Right cardiac atrium (tissue), 5 donors: ENCODE measurements around the gene CD82. TPM values are rescaled to one million over a fixed set of nuclear protein-coding genes. Genes with fewer than 3 reads are reported as not detected.

Experiments
- ATAC-seq, 2 donors: fragments of 200-7000 bp; cut with Tn5 transposase; one replicate each; pipeline versions ENCODE4 v1.8.0 to v1.9.1; 2020; ENCODE audit warnings: moderate library complexity in 2 of 2, mild to moderate bottlenecking in 1 of 2
- DNase-seq, 3 donors: peaks; one replicate each; pipeline ENCODE4 v3.0.0-alpha.2; 2020
- H3K27ac ChIP-seq: one replicate; pipeline ENCODE4 v1.5.1; 2013; ENCODE audit warnings: mild to moderate bottlenecking, low read length, control low read depth, moderate library complexity
- H3K27me3 ChIP-seq: one replicate; pipeline ENCODE4 v1.6.1; 2013; ENCODE audit not compliant: control insufficient read depth, insufficient read depth
- H3K4me1 ChIP-seq: one replicate; pipeline ENCODE4 v1.6.1; 2013; ENCODE audit warnings: low read length; ENCODE audit not compliant: control insufficient read depth, insufficient read depth
- H3K4me3 ChIP-seq: one replicate; pipeline ENCODE4 v1.5.1; 2013; ENCODE audit warnings: low read length, control low read depth
- H3K9me3 ChIP-seq: one replicate; pipeline ENCODE4 v1.6.1; 2013; ENCODE audit warnings: low read length; ENCODE audit not compliant: control insufficient read depth
- WGBS: extraction: QIAGEN DNeasy Blood & Tissue Kit; methylation state at CpG from one replicate; pipeline ENCODE4 v1.1.7; 2013; 5-methylcytosine and 5-hydroxymethylcytosine counted together
- intact Hi-C, 4 donors: fragments of 100-400 bp; cut with DNase I; formaldehyde crosslinking; loops; one replicate each; pipeline versions ENCODE4 v1.11.0 to v1.14.0; 2022 to 2023
- polyA plus RNA-seq: library from polyadenylated mRNA; stranded (reverse); fragments of 200-250 nt; gene quantifications from one replicate; pipeline ENCODE4 v1.2.3, GENCODE V29; 2013
- total RNA-seq, 4 donors: library from RNA; stranded (reverse); fragmentation: NEBNext Ultra II Directional; extraction: Animal tissue kit (Norgen Biotek cat#: 25700); gene quantifications; one replicate each; pipeline ENCODE4 v1.2.1, GENCODE V29; 2021
- donor health status: healthy with polysubstance abuse.
- donor health status: DM: no; HTN: yes; CAD: no.
- donor health status: DM: no; HTN: no; CAD: no.
- donor health status: DM: no; HTN: yes; CAD: no; lungs with severe emphysema.
- donor health status: DM: yes; HTN: yes; CAD: no.

The CD82 gene
- total and polyA plus RNA-seq, 5 donors, result 16.7 to 33.6 (median 24.7) TPM

- intact Hi-C loops, result no loop called here
- H3K4me1 ChIP-seq, result no peaks in the 10 kb centered on the region
- H3K4me3 ChIP-seq, result no peak overlapping the region
- DNase-seq (peak; percentile 62 to 79 (median 74)), ATAC-seq (peak; percentile 67 to 81)
- no peak overlapping the region for H3K27ac ChIP-seq
- H3K27me3 ChIP-seq, result no peaks in the 10 kb centered on the region
- 87% methylated on average over 20 of the region's 20 CpGs for WGBS
- no peaks in the 10 kb centered on the region for H3K9me3 ChIP-seq
Measured at GRCh38 chr11:44525473-44526252, 39.8 kb upstream of the CD82 start.

DNA sequence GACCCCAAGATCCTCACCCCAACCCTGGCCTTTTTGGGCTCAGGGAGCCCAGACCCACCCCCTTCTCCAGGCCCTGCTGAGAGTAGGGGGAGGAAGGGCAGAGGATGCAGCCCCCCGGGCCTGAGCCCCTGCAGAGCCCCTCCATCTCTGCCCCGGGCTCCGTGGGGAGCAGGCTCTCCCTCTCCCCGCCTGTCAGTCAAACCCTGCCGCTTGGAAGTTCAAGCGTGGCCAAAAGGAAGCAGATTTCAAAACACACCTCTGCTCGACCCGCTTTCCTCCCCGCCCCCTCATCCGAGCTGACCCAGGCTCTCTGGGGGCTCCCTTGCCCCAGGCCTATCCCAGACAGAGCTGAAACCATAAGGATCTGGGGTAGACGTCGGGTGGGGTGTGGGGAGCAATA is 39.0 kb upstream of the CD82 start:
- peak in 1 of 2 donors; percentile 27 for ATAC-seq

DNA sequence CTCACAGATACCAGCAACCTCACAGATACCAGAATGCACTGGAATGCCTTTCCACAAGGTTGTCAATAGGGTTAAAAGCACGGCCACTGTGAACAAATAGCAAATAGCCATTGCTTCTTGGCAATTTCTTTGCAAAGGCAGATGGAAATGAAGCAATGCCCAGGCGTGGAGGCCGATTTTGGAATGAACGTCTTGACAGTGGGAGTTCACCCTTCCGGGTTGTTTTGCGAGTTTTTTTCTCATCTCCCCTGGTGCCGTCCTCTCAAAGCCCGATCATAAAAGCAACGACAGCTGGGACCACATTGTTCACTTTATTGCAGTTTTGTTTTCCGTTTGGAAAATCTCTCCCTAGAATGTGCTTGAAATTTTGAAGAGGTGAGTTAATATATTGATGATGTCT is 38.0 kb upstream of the CD82 start:
- Histone ChIP-seq H3K27me3 (no peaks in the 10 kb centered on the region), H3K27ac (no peak overlapping the region), H3K4me1 (no peaks in the 10 kb centered on the region), H3K9me3 (no peaks in the 10 kb centered on the region), H3K4me3 (no peak overlapping the region)
- ATAC-seq (no peak), DNase-seq (peak in 1 of 3 donors; percentile 67)
- 66% methylated on average over 10 of the region's 10 CpGs for WGBS
- intact Hi-C loops, result no loop called here

More for the DNA sequence above, 39.0 kb upstream of the CD82 start:
- no peak overlapping the region for H3K4me3 ChIP-seq
- H3K9me3 ChIP-seq, result no peaks in the 10 kb centered on the region
- no peak for DNase-seq
- WGBS, result 66% methylated on average over 12 of the region's 12 CpGs
- intact Hi-C loops, result no loop called here
- H3K4me1 ChIP-seq, result no peaks in the 10 kb centered on the region
- H3K27me3 ChIP-seq, result no peaks in the 10 kb centered on the region
- H3K27ac ChIP-seq, result no peak overlapping the region

DNA sequence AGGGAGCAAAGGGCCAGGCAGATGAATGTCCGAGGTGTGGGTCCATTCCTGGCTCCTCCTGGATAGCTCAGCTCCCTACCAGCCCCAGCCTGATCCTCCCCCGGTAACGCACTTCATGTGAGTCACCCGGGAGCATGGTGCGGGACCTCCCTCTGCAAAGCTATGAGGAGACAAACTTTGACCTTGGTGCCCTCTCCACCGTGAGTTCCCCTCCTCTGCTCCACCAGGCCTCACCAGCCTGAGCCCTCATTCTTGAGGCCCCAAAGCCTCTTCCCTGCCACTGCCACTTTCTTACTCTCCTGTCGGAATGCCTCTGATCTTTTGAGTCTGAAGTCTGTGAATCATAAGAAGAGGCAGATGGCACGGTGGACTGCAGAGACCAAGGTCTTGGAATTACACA is 37.4 kb upstream of the CD82 start:
- Histone ChIP-seq H3K4me1 (no peaks in the 10 kb centered on the region), H3K4me3 (no peak overlapping the region), H3K27ac (no peak overlapping the region), H3K9me3 (no peaks in the 10 kb centered on the region), H3K27me3 (no peaks in the 10 kb centered on the region)
- DNase-seq, result no peak
- intact Hi-C loops, result no loop called here
- WGBS, result 80% methylated on average over 8 of the region's 8 CpGs
- no peak for ATAC-seq

- intact Hi-C loops, result no loop called here
- H3K4me3 ChIP-seq, result no peak overlapping the region
- no peak for ATAC-seq
- no peaks in the 10 kb centered on the region for H3K9me3 ChIP-seq
- no peaks in the 10 kb centered on the region for H3K27me3 ChIP-seq
- H3K4me1 ChIP-seq, result no peaks in the 10 kb centered on the region
- H3K27ac ChIP-seq, result no peak overlapping the region
- no peak for DNase-seq
- 94% methylated on average over 2 of the region's 2 CpGs for WGBS
Measured at GRCh38 chr11:44528581-44528980, 36.9 kb upstream of the CD82 start.

- no peak for DNase-seq
- no peaks in the 10 kb centered on the region for H3K27me3 ChIP-seq
- no peaks in the 10 kb centered on the region for H3K9me3 ChIP-seq
- no peak for ATAC-seq
- H3K4me3 ChIP-seq, result no peak overlapping the region
- intact Hi-C loops, result loop anchor here in 3 of 4 donors (5.0 to 10.0 kb wide), 3 partner anchors 395 to 428 kb away; no protein-coding TSS in a partner anchor
- H3K4me1 ChIP-seq, result no peaks in the 10 kb centered on the region
- 89% methylated on average over 7 of the region's 7 CpGs for WGBS
- H3K27ac ChIP-seq, result no peak overlapping the region
Measured at GRCh38 chr11:44529895-44530412, 35.5 kb upstream of the CD82 start.

DNA sequence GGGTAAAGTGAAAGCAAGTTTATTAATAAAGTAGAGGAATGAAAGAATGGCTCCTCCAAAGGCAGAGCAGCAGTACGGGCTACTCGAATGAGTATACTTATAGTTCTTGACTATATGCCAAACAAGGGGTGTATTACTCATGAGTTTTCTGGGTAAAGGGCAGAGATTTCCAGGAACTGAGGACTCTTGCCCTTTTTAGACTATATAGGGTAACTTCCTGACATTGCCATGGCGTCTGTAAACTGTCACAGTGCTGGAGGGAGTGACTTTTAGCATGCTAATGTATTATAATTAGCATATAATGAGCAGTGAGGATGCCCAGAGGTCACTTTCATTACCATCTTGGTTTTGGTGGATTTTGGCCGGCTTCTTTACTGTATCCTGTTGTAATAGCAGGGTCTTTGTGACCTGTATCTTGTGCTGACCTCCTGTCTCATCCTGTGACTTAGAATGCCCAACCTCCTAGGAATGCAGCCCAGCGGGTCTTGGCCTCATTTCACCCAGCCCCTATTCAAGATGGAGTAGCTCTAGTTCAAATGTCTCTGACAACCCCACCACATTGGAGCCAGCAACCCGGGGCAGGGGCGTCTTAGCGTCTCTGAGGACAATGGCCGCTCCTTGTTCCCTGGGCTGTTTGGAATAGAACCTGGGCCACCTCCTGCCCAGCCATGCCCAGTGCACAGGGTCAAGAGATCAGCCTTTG is 34.9 kb upstream of the CD82 start:
- intact Hi-C loops, result loop anchor here in 3 of 4 donors (5.0 to 10.0 kb wide), 3 partner anchors 396 to 428 kb away; no protein-coding TSS in a partner anchor
- ATAC-seq (no peak), DNase-seq (no peak)
- Histone ChIP-seq H3K4me1 (no peaks in the 10 kb centered on the region), H3K9me3 (no peaks in the 10 kb centered on the region), H3K27ac (no peak overlapping the region), H3K4me3 (no peak overlapping the region), H3K27me3 (no peaks in the 10 kb centered on the region)
- 68% methylated on average over 9 of the region's 9 CpGs for WGBS

GRCh38 chr11:44531116-44531504 is 34.4 kb upstream of the CD82 start:
- Histone ChIP-seq H3K27me3 (no peaks in the 10 kb centered on the region), H3K9me3 (no peaks in the 10 kb centered on the region), H3K27ac (no peak overlapping the region), H3K4me1 (no peaks in the 10 kb centered on the region), H3K4me3 (no peak overlapping the region)
- no peak for ATAC-seq
- intact Hi-C loops, result loop anchor here in 3 of 4 donors (5.0 to 10.0 kb wide), 3 partner anchors 396 to 429 kb away; no protein-coding TSS in a partner anchor
- DNase-seq, result no peak
- 59% methylated on average over 9 of the region's 9 CpGs for WGBS

DNA sequence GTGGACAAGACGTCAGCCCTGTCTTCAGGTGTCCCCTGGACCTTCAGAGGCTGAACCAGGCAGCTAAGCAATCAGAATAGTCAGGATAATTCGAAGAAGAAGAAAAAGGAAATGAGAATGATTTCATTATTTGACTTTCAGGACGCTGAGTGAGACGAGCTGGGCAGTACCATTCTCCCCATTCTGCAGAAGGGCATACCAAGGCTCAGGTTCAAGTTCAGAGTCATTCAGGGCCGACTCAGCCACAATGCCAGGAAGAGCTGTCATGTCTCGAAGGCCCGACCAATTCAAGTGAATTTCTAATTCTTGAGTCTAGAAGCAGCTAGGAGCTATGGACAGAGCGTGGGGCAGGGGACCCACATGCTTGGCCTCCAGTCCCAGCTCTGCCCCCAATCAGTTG is 33.8 kb upstream of the CD82 start:
- Histone ChIP-seq H3K9me3 (no peaks in the 10 kb centered on the region), H3K27ac (no peak overlapping the region), H3K27me3 (no peaks in the 10 kb centered on the region), H3K4me3 (no peak overlapping the region), H3K4me1 (no peaks in the 10 kb centered on the region)
- WGBS, result 84% methylated on average over 8 of the region's 8 CpGs
- ATAC-seq (no peak), DNase-seq (no peak)
- intact Hi-C loops, result loop anchor here in 3 of 4 donors (5.0 to 10.0 kb wide), 3 partner anchors 397 to 429 kb away; no protein-coding TSS in a partner anchor

GRCh38 chr11:44532809-44533208 is 32.7 kb upstream of the CD82 start:
- intact Hi-C loops, result loop anchor here in 3 of 4 donors (5.0 to 10.0 kb wide), 3 partner anchors 398 to 431 kb away; no protein-coding TSS in a partner anchor
- no peak for ATAC-seq
- no peak overlapping the region for H3K27ac ChIP-seq
- no peaks in the 10 kb centered on the region for H3K9me3 ChIP-seq
- no peaks in the 10 kb centered on the region for H3K4me1 ChIP-seq
- DNase-seq, result no peak
- H3K27me3 ChIP-seq, result no peaks in the 10 kb centered on the region
- no peak overlapping the region for H3K4me3 ChIP-seq
- WGBS, result 59% methylated on average over 4 of the region's 4 CpGs
